ENCODE results near the gene TMPRSS13.

TMPRSS13 gene

DNA sequence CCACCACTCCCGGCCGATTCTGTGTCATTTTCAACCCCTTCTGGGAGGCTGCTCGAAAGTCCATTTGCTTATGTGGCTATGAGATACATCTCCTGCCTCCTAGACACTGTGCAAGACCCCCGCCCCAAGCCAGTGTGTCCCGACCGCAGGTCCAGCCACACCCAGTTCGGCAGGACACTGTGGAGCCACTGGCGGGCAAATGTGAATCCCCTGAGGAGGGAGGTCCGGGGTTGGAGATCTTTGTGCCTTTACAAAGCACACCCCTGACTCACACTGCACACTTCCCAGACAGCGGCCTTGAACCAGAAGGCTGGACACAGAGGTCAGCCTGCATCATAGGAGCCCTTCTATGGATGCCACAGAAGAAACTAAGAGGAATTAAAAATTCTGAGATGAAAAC, 70.1 kb downstream of the TMPRSS13 start:
- H3K27ac ChIP-seq (ENCODE audit: low read depth, low read length, severe bottlenecking), result no peak overlapping the region
- 89 to 95% methylated on average over 8 to 9 of the region's 10 CpGs for WGBS, 2 experiments (ENCODE audit: insufficient coverage in 2 of 2)
- no peaks in the 10 kb centered on the region for H3K9me3 ChIP-seq (ENCODE audit: control insufficient read depth, low read length)
- peaks cover 21% of the 10 kb centered on the region for H3K4me1 ChIP-seq (ENCODE audit: control insufficient read depth, insufficient read depth, low read length, poor library complexity, severe bottlenecking)
- peaks cover 3% of the 10 kb centered on the region for H3K36me3 ChIP-seq (ENCODE audit: control insufficient read depth, insufficient read depth, low read length)
- no peak overlapping the region for H3K4me3 ChIP-seq (ENCODE audit: extremely low read depth, insufficient read depth, low read length, poor library complexity, severe bottlenecking)

DNA sequence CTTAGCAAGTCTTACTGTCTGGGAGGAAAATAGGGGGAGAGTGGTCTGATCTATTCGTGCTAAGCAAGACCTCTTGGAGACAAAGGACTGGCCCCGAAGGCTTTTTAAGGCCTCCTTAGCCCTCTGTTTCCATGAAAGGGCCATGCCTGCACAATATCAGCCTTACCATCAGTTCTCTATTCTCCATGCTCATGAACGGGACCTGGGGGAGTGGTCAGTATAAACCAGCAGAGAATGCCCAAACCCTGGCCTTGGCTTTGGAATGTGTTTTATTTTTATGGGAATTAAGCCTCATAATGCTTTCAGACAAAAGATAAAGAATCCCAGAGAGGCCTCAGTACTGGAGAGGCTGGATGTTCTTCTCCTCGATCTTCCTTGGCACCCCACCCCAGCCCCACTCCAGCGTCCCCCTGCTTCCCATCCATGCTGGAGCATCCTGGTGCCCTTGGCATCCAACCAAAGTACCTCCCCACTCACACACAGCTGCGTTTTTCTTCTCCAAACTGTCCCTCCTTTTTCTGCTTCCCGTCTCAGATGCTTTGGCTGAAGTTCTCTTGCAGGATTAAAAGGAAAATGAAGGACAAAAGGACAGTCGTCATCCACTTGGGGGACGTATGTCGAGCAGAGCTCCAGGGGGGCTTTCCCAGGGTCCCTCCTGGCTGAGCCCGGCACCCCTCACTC, 71.3 kb downstream of the TMPRSS13 start:
- Histone ChIP-seq H3K4me3 (ENCODE audit: extremely low read depth, insufficient read depth, low read length, poor library complexity, severe bottlenecking) (no peak overlapping the region), H3K27ac (ENCODE audit: low read depth, low read length, severe bottlenecking) (no peak overlapping the region), H3K9me3 (ENCODE audit: control insufficient read depth, low read length) (no peaks in the 10 kb centered on the region), H3K36me3 (ENCODE audit: control insufficient read depth, insufficient read depth, low read length) (peaks cover 12% of the 10 kb centered on the region), H3K4me1 (ENCODE audit: control insufficient read depth, insufficient read depth, low read length, poor library complexity, severe bottlenecking) (peaks cover 21% of the 10 kb centered on the region)
- WGBS, 2 experiments (ENCODE audit: insufficient coverage in 2 of 2), result 92 to 96% methylated on average over 7 to 10 of the region's 11 CpGs

DNA sequence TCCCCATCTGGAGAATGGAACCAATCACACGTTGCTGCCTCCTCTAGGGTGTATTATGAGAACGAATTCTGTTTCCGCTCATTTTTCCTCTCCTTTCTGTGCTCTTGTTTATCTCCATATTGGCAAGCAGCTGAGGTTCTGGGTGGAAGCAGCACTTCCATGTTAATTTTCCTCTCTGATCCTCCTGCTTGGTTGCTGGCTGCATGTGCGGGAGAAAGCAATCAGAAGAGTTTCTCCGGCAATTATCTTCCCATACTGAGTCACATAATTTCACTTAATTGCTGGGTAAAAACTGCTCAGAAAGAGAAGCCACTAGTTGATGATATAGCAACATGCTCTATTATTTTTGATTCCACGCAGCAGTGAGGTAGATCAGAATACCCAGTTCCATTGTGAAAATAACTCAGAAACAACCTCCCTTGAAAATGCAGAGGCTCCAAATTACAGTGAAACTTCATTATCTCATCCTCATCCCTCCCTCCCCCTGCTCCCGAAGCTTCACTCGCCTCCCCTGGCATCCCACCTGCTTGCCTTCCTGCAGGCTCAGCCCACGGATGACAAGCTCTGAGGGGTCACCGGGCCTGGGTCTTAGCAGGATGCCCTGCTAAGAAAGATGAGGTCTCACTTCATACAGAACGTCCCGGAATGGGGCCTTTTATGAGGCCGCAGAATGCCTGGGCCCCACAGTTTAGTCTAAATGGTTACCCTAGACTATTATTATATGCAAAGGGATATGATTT, 73.1 kb downstream of the TMPRSS13 start:
- Histone ChIP-seq H3K27ac (ENCODE audit: low read depth, low read length, severe bottlenecking) (no peak overlapping the region), H3K9me3 (ENCODE audit: control insufficient read depth, low read length) (peaks cover 8% of the 10 kb centered on the region), H3K4me3 (ENCODE audit: extremely low read depth, insufficient read depth, low read length, poor library complexity, severe bottlenecking) (no peak overlapping the region), H3K36me3 (ENCODE audit: control insufficient read depth, insufficient read depth, low read length) (peaks cover 14% of the 10 kb centered on the region), H3K4me1 (ENCODE audit: control insufficient read depth, insufficient read depth, low read length, poor library complexity, severe bottlenecking) (peaks cover 7% of the 10 kb centered on the region)
- WGBS, 2 experiments (ENCODE audit: insufficient coverage in 2 of 2), result 96% methylated on average over 6 to 8 of the region's 13 CpGs

DNA sequence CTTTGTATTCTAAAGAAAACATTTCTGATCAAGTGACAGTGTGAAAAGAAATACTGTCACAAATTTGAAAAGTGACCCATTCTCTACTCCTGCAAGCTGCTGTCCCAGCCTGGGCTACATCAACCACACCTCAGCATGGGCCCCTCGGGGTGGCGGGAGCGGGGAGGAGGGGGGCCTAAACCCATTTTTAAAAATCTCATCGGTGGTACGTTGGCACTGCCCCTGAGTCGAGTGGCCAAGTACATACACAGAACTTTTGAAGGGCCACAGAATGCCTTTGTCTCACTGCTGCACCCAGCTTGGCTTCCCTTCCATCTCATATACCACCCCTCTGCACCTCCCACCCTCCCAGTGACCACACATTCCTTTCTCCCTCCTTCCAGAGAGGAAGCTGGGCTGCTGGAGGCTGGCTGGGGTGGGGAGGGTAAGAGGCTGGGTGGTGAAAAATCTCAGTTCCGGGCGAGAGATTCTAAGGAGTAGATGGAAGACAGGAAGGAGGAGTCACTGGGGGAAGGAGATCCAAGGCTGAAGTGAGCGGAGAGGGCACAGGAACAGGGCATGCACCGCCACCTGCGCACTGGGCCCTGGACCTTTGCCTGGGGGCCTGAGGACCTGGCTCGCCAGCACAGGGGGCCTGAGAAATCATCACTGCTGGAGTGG, 73.9 kb downstream of the TMPRSS13 start:
- WGBS, 2 experiments (ENCODE audit: insufficient coverage in 2 of 2), result 64 to 85% methylated on average over 6 to 11 of the region's 12 CpGs
- no peak overlapping the region for H3K4me3 ChIP-seq (ENCODE audit: extremely low read depth, insufficient read depth, low read length, poor library complexity, severe bottlenecking)
- H3K36me3 ChIP-seq (ENCODE audit: control insufficient read depth, insufficient read depth, low read length), result peaks cover 14% of the 10 kb centered on the region
- no peak overlapping the region for H3K27ac ChIP-seq (ENCODE audit: low read depth, low read length, severe bottlenecking)
- peaks cover 8% of the 10 kb centered on the region for H3K9me3 ChIP-seq (ENCODE audit: control insufficient read depth, low read length)
- H3K4me1 ChIP-seq (ENCODE audit: control insufficient read depth, insufficient read depth, low read length, poor library complexity, severe bottlenecking), result peaks cover 6% of the 10 kb centered on the region

DNA sequence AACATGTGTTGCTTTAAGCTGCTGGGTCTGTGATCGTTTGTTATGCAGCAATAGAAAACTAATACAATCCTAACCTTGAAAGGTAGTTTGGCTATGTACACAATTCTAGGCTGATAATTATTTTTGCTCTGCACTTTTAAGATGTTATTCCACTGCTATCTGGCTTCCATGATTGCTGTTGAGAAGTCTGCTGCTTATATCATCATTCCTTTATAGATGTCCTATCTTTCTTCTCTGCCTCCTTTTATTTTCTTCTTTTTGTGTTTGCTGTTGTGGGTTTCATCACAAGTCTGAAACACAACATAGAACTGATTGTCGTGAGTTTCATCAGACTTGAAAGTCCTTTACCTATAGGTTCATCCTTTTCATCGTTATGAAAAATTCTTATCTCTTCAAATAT, 76.9 kb downstream of the TMPRSS13 start:
- 93 to 100% methylated on average over 2 of the region's 3 CpGs for WGBS, 2 experiments (ENCODE audit: insufficient coverage in 2 of 2)
- H3K9me3 ChIP-seq (ENCODE audit: control insufficient read depth, low read length), result peaks cover 8% of the 10 kb centered on the region
- H3K36me3 ChIP-seq (ENCODE audit: control insufficient read depth, insufficient read depth, low read length), result peaks cover 14% of the 10 kb centered on the region
- H3K4me1 ChIP-seq (ENCODE audit: control insufficient read depth, insufficient read depth, low read length, poor library complexity, severe bottlenecking), result peaks cover 12% of the 10 kb centered on the region
- no peak overlapping the region for H3K27ac ChIP-seq (ENCODE audit: low read depth, low read length, severe bottlenecking)
- no peak overlapping the region for H3K4me3 ChIP-seq (ENCODE audit: extremely low read depth, insufficient read depth, low read length, poor library complexity, severe bottlenecking)

DNA sequence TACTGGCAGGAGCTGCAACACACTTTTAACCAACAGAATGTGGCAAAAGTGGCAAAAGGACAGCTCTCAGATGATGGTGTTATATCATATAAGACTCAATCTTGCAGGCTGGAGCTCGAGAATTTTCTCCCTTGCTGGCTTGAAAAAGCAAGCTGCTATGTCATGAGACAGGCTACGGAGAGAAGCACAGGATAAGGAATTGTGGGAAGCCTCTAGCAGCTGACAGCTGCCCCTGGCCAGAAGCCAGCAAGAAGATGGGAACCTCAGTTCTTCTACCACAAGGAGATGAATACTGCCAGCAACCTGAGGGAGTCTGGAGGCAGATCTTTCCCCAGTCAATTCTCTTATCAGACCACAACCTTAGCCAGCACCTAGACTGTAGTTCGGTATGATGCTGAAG, 77.3 kb downstream of the TMPRSS13 start:
- peaks cover 8% of the 10 kb centered on the region for H3K9me3 ChIP-seq (ENCODE audit: control insufficient read depth, low read length)
- no peak overlapping the region for H3K4me3 ChIP-seq (ENCODE audit: extremely low read depth, insufficient read depth, low read length, poor library complexity, severe bottlenecking)
- no peak overlapping the region for H3K27ac ChIP-seq (ENCODE audit: low read depth, low read length, severe bottlenecking)
- 100% methylated on average over 2 of the region's 3 CpGs for WGBS, 2 experiments (ENCODE audit: insufficient coverage in 2 of 2)
- H3K4me1 ChIP-seq (ENCODE audit: control insufficient read depth, insufficient read depth, low read length, poor library complexity, severe bottlenecking), result peaks cover 12% of the 10 kb centered on the region
- H3K36me3 ChIP-seq (ENCODE audit: control insufficient read depth, insufficient read depth, low read length), result peaks cover 14% of the 10 kb centered on the region

DNA sequence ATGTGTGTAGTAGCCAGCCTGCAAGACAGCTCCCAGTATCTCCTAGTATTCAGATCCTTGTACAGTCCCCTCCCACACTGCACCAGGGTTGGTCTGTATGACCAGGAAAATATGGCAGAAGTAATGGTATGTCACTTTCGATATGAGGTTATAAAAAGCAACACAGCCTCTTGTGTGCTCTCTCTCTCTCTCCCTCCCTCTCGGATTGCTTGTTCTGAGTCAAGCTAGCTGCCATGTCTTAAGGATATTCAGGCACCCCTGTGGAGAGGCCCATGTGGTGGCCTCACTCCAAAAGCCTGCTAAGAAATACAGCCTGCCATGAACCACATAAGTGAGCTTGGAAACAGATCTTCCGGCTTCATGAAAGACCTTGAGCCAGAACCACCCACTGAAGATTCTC, 78.1 kb downstream of the TMPRSS13 start:
- WGBS, 2 experiments (ENCODE audit: insufficient coverage in 2 of 2), result 53 to 90% methylated on average over 2 of the region's 3 CpGs
- Histone ChIP-seq H3K27ac (ENCODE audit: low read depth, low read length, severe bottlenecking) (no peak overlapping the region), H3K4me3 (ENCODE audit: extremely low read depth, insufficient read depth, low read length, poor library complexity, severe bottlenecking) (no peak overlapping the region), H3K4me1 (ENCODE audit: control insufficient read depth, insufficient read depth, low read length, poor library complexity, severe bottlenecking) (peaks cover 12% of the 10 kb centered on the region), H3K9me3 (ENCODE audit: control insufficient read depth, low read length) (peaks cover 8% of the 10 kb centered on the region), H3K36me3 (ENCODE audit: control insufficient read depth, insufficient read depth, low read length) (peaks cover 14% of the 10 kb centered on the region)

Measured in mesodermal cell (in vitro differentiated cells).